ENCODE data around the gene GPR21.

- TF ChIP-seq CTCF (IDR thresholded peaks at IDR 0.05 in 4 of 5, conservative IDR thresholded peaks at IDR 0.05 in 1 of 5) = no peak
- no peak for TF ChIP-seq POLR2A (IDR thresholded peaks at IDR 0.05)
Observed at GRCh38 chr9:123028973-123029372, 4.5 kb upstream of the GPR21 start.
